K562 (cell line): Measurements from ENCODE around the gene SERTAD3. TPM values are rescaled to one million over a fixed set of nuclear protein-coding genes. Genes with fewer than 3 reads are reported as not detected.

ENCODE experiments used
- ATAC-seq: fragments of 200-7000 bp; cut with Tn5 transposase; 3 replicates; pipeline ENCODE4 v1.9.1; 2020; ENCODE audit warnings: moderate library complexity
- Bru-seq: library from RNA; stranded (reverse); fragments of 400-500 nt; gene quantifications from one replicate; lab custom pipeline; 2021; lab: Mats Ljungman, UMichigan
- BruChase-seq, 2 experiments: library from RNA; stranded (reverse); fragments of 400-500 nt; gene quantifications; one replicate each; lab custom pipeline; 2021; lab: Mats Ljungman, UMichigan
- BruUV-seq: library from RNA; stranded (reverse); fragments of 400-500 nt; replicated peaks from 2 replicates; lab custom pipeline; 2021; lab: Mats Ljungman, UMichigan
- CTCF ChIA-PET: fragments of 300-600 bp; formaldehyde crosslinking; extraction: SDS; loops from one replicate; lab custom pipeline; 2021; ENCODE audit warnings: low intra/inter-chr PET ratio; lab: Yijun Ruan, JAX
- POLR2A ChIA-PET: fragments of 300-600, 350-650 bp; sonication (Branson Sonifier 250); formaldehyde crosslinking; extraction: SDS; loops from one replicate; lab custom pipeline; 2021; ENCODE audit warnings: antibody characterized with exemption, inconsistent platforms; lab: Yijun Ruan, JAX
- DNase-seq, 4 experiments: peaks; one replicate each; pipeline versions ENCODE4 v3.0.0 to v3.0.0-alpha.2; 2011 to 2018; ENCODE audit warnings: low spot score in 3 of 4, mixed read lengths in 3 of 4; ENCODE audit errors: extremely low read depth in 1 of 4
- FAIRE-seq: peaks from 2 replicates; lab custom pipeline; 2011; peaks lifted over from hg19 to GRCh38; lab: Jason Lieb, UNC
- H2AFZ ChIP-seq: 2 replicates; pipeline ENCODE4 v1.6.0; 2011; ENCODE audit warnings: low read depth, low read length, control low read depth, inconsistent platforms
- H3K27ac ChIP-seq: fragments of 200-600 bp; 3 replicates; pipeline ENCODE4 v1.8.0; 2011; ENCODE audit warnings: low read depth, mild to moderate bottlenecking, control low read depth, inconsistent platforms, low read length, moderate library complexity, mixed read lengths; ENCODE audit errors: extremely low read depth
- H3K27me3 ChIP-seq, 2 experiments: fragments of 300-600 bp in 1 of 2; 2 replicates in 1 of 2; 3 replicates in 1 of 2; pipeline versions ENCODE4 v1.6.0 to v1.8.0; 2011; ENCODE audit warnings: inconsistent platforms in 2 of 2, low read length in 2 of 2, mild to moderate bottlenecking in 1 of 2, mixed read lengths in 1 of 2, moderate library complexity in 1 of 2; ENCODE audit not compliant: control insufficient read depth in 2 of 2, insufficient read depth in 2 of 2
- H3K36me3 ChIP-seq: fragments of 300-600 bp; 3 replicates; pipeline ENCODE4 v1.8.0; 2011; ENCODE audit warnings: mild to moderate bottlenecking, low read length, inconsistent platforms; ENCODE audit not compliant: control insufficient read depth, insufficient read depth
- H3K4me1 ChIP-seq, 2 experiments: fragments of 200-600 bp in 1 of 2; replicated peaks in 1 of 2; 2 replicates in 1 of 2; 3 replicates in 1 of 2; pipeline versions ENCODE4 v1.5.1 to v1.8.0; 2011; ENCODE audit warnings: inconsistent platforms in 2 of 2, low read length in 2 of 2, mild to moderate bottlenecking in 1 of 2, mixed read lengths in 1 of 2, moderate library complexity in 1 of 2; ENCODE audit not compliant: control insufficient read depth in 2 of 2, insufficient read depth in 2 of 2
- H3K4me2 ChIP-seq: 2 replicates; pipeline ENCODE4 v1.6.1; 2011; ENCODE audit warnings: low read length, control low read depth, inconsistent platforms, mixed read lengths; ENCODE audit not compliant: insufficient read depth
- H3K4me3 ChIP-seq: fragments of 200-600 bp; sonication (generic), shearing (Covaris generic); 2 replicates; pipeline ENCODE4 v1.5.1; 2016; ENCODE audit warnings: control low read depth, inconsistent platforms
- H3K79me2 ChIP-seq: fragments of 200-600 bp; 3 replicates; pipeline ENCODE4 v1.8.0; 2011; ENCODE audit warnings: low read length, inconsistent platforms; ENCODE audit not compliant: control insufficient read depth, insufficient read depth
- H3K9ac ChIP-seq, 2 experiments: 2 replicates each; pipeline versions ENCODE4 v1.6.0 to v1.6.1; 2011; ENCODE audit warnings: low read depth in 2 of 2, low read length in 2 of 2, control low read depth in 1 of 2, inconsistent platforms in 1 of 2, mild to moderate bottlenecking in 1 of 2, mixed read lengths in 1 of 2; ENCODE audit not compliant: insufficient read depth in 1 of 2
- H3K9me1 ChIP-seq: one replicate; pipeline ENCODE4 v1.6.0; 2011; ENCODE audit warnings: inconsistent platforms, mild to moderate bottlenecking, low read length, moderate library complexity; ENCODE audit not compliant: control insufficient read depth, insufficient read depth
- H3K9me3 ChIP-seq: replicated peaks from 2 replicates; pipeline ENCODE4 v1.5.1; 2011; ENCODE audit warnings: low read depth, low read length, inconsistent platforms; ENCODE audit not compliant: control insufficient read depth, insufficient read depth
- H4K20me1 ChIP-seq: replicated peaks from 2 replicates; pipeline ENCODE4 v1.6.1; 2011; ENCODE audit warnings: low read length, inconsistent platforms, mixed read lengths; ENCODE audit not compliant: control insufficient read depth, insufficient read depth
- KLF1 ChIP-seq: fragments of 450-650 bp; IDR thresholded peaks from 2 replicates; pipeline ENCODE4 v1.6.1; 2016; ENCODE audit warnings: missing genetic modification characterization, missing compliant biosample characterization
- MXI1 ChIP-seq: IDR thresholded peaks from 2 replicates; pipeline ENCODE4 v1.6.1; 2011; ENCODE audit warnings: low read depth, mild to moderate bottlenecking, improper control_type of control experiment, low read length
- SIN3B ChIP-seq: fragments of 450-650 bp; IDR thresholded peaks from 2 replicates; pipeline ENCODE4 v1.6.1; 2017; ENCODE audit warnings: low read depth, mild to moderate bottlenecking, moderate library complexity
- TOE1 ChIP-seq, 2 experiments: fragments of 450-650 bp in 1 of 2; sonication (generic) in 1 of 2; formaldehyde crosslinking in 1 of 2; IDR thresholded peaks; 2 replicates each; pipeline versions ENCODE4 v1.7.1 to v1.8.0; 2016 to 2022; ENCODE audit warnings: borderline replicate concordance in 2 of 2, mild to moderate bottlenecking in 2 of 2, antibody characterized with exemption in 1 of 2, inconsistent platforms in 1 of 2, low read depth in 1 of 2, missing genetic modification reagents in 1 of 2, moderate library complexity in 1 of 2
- U2AF2 ChIP-seq: fragments of 200-400 bp; formaldehyde crosslinking; optimal IDR thresholded peaks from 2 replicates; pipeline ENCODE3; 2017; ENCODE audit warnings: low read depth, mild to moderate bottlenecking, low read length
- ZBTB17 ChIP-seq: fragments of 450-650 bp; formaldehyde crosslinking; IDR thresholded peaks from 2 replicates; pipeline ENCODE4 v1.4.0; 2020; ENCODE audit warnings: mild to moderate bottlenecking
- ZNF41 ChIP-seq: fragments of 250-450 bp; sonication (Bioruptor Pico); conservative IDR thresholded peaks from 2 replicates; pipeline ENCODE4 v1.4.0; 2020; ENCODE audit warnings: mild to moderate bottlenecking
- ZSCAN32 ChIP-seq: fragments of 450-650 bp; formaldehyde crosslinking; IDR thresholded peaks from 2 replicates; pipeline ENCODE4 v1.4.0; 2020; ENCODE audit warnings: mild to moderate bottlenecking, moderate library complexity
- WGBS: fragments of 100-300 bp; shearing (Covaris generic); methylation state at CpG from one replicate; pipeline ENCODE4 v1.1.6; 2016; ENCODE audit warnings: low coverage, mixed read lengths; ENCODE audit not compliant: insufficient coverage; ENCODE audit errors: missing lambda C conversion rate; 5-methylcytosine and 5-hydroxymethylcytosine counted together
- in situ Hi-C: fragments of 300-500 bp; cut with MboI; formaldehyde crosslinking; loops from 4 replicates; pipeline ENCODE4 v1.15.0; 2018; ENCODE audit warnings: inconsistent platforms, mixed read lengths
- intact Hi-C: fragments of 100-400 bp; cut with micrococcal nuclease; formaldehyde crosslinking; loops from 2 replicates; pipeline ENCODE4 v1.14.2; 2022
- long read RNA-seq, 3 experiments: library from polyadenylated mRNA in 2 of 3; library from RNA in 1 of 3; unstranded in 2 of 3; stranded (forward) in 1 of 3; transcript quantifications; one replicate each; pipeline ENCODE4 v2.0.0, GENCODE V29; 2019 to 2022
- polyA minus RNA-seq, 3 experiments: library from RNA; depleted of rRNA, polyadenylated mRNA; stranded (reverse); fragments of >200 nt; gene quantifications; 2 replicates each; pipeline ENCODE4 v1.2.3, GENCODE V29; 2011
- polyA plus RNA-seq, 8 experiments: library from polyadenylated mRNA; depleted of rRNA in 4 of 8; stranded (reverse) in 5 of 8; unstranded in 3 of 8; fragments of >200 nt; fragmentation: Nextera tagmentation in 2 of 8; fragmentation: Illumina TruSeq in 1 of 8; extraction: Ambion mirVana in 2 of 8; extraction: Trizol in 1 of 8; gene quantifications; 2 replicates each; pipeline versions ENCODE4 v1.2.1 to v1.2.3, GENCODE V29; 2011 to 2014; ENCODE audit warnings: inconsistent platforms in 1 of 8, missing spikeins in 1 of 8
- total RNA-seq, 7 experiments: library from RNA; depleted of rRNA in 6 of 7; stranded (reverse); fragments of >200 nt in 6 of 7; fragmentation: Illumina TruSeq in 2 of 7; extraction: Trizol in 2 of 7; gene quantifications; 2 replicates each; pipeline versions ENCODE4 v1.2.1 to v1.2.3, GENCODE V29; 2011 to 2021; ENCODE audit warnings: low replicate concordance in 1 of 7
- TF ChIP-seq, protein P1 (sequence below), 2 experiments: fragments of 450-650 bp; IDR thresholded peaks; 2 replicates each; pipeline ENCODE4 v1.6.1; 2016
- TF ChIP-seq, protein P2 (sequence below): sonication (generic); formaldehyde crosslinking; IDR thresholded peaks from 2 replicates; pipeline ENCODE4 v1.8.0; 2023; ENCODE audit warnings: mild to moderate bottlenecking, missing genetic modification reagents

SERTAD3 gene, protein sequence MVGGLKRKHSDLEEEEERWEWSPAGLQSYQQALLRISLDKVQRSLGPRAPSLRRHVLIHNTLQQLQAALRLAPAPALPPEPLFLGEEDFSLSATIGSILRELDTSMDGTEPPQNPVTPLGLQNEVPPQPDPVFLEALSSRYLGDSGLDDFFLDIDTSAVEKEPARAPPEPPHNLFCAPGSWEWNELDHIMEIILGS
- total RNA-seq (2011; cell fraction: chromatin; rRNA removed; ENCODE audit: low replicate concordance): 16.7 and 27.2 TPM in 2 replicates
- total RNA-seq (2011; cell fraction: nucleolus; rRNA removed): 20.4 and 20.7 TPM in 2 replicates
- 24.9 and 26.9 TPM in 2 replicates for total RNA-seq (2011; cell fraction: nucleoplasm; rRNA removed)
- total RNA-seq (2014; rRNA removed) (17.5 and 19.3 TPM in 2 replicates), total RNA-seq (2014; rRNA removed; fragmentation: Illumina TruSeq; extraction: Trizol) (16.1 and 17.2 TPM in 2 replicates), total RNA-seq (2015; rRNA removed; fragmentation: Illumina TruSeq; extraction: Trizol) (21.6 and 27.7 TPM in 2 replicates), total RNA-seq (2021) (28.9 and 31.4 TPM in 2 replicates), polyA plus RNA-seq (2011; rRNA removed) (17.6 and 18.9 TPM in 2 replicates), polyA plus RNA-seq (2014; fragmentation: Illumina TruSeq; extraction: Trizol) (15.1 and 18.6 TPM in 2 replicates), polyA plus RNA-seq (2014; fragmentation: Nextera tagmentation; extraction: Ambion mirVana) (1 to 10 TPM; 5.4 to 5.9 TPM), polyA plus RNA-seq (2014; rRNA removed) (18.1 and 18.5 TPM in 2 replicates), polyA minus RNA-seq (2011; rRNA and poly(A)+ RNA removed) (18.4 and 23.4 TPM in 2 replicates), Bru-seq, nascent RNA (percentile 97 among the genes with signal in this experiment), BruChase-seq, experiment 1, labeled RNA remaining after a 2-hour chase (percentile 96 among the genes with signal in this experiment), BruChase-seq, experiment 2, labeled RNA remaining after a 6-hour chase (percentile 96 among the genes with signal in this experiment)
- 19.3 and 35.5 TPM in 2 replicates for polyA plus RNA-seq (2011; cell fraction: cytosol; rRNA removed)
- 17.8 and 23.4 TPM in 2 replicates for polyA plus RNA-seq (2011; cell fraction: nucleus; rRNA removed)
- polyA plus RNA-seq (2012): 20.7 and 22.0 TPM in 2 replicates
- 24.3 and 28.9 TPM in 2 replicates for polyA minus RNA-seq (2011; cell fraction: cytosol; rRNA and poly(A)+ RNA removed)
- polyA minus RNA-seq (2011; cell fraction: nucleus; rRNA and poly(A)+ RNA removed): 8.1 and 13.9 TPM in 2 replicates
- long read RNA-seq, experiment 1, transcript SERTAD3-201 (2 exons, 1,734 nt): major isoform, 49 of 64 reads
- long read RNA-seq, experiment 1, partial matches to known transcripts: 0 of 64 reads
- long read RNA-seq, experiment 1, other reads (novel, unspliced or antisense): 15 of 64 reads
- long read RNA-seq, experiment 2, transcript SERTAD3-201 (2 exons, 1,734 nt): major isoform, 24 of 29 reads
- long read RNA-seq, experiment 2, partial matches to known transcripts: 5 of 29 reads
- long read RNA-seq, experiment 2, other reads (novel, unspliced or antisense): 0 of 29 reads
- long read RNA-seq, experiment 3, transcript SERTAD3-201 (2 exons, 1,734 nt): major isoform, 22 of 23 reads
- long read RNA-seq, experiment 3, partial matches to known transcripts: 0 of 23 reads
- long read RNA-seq, experiment 3, other reads (novel, unspliced or antisense): 1 of 23 reads

DNA sequence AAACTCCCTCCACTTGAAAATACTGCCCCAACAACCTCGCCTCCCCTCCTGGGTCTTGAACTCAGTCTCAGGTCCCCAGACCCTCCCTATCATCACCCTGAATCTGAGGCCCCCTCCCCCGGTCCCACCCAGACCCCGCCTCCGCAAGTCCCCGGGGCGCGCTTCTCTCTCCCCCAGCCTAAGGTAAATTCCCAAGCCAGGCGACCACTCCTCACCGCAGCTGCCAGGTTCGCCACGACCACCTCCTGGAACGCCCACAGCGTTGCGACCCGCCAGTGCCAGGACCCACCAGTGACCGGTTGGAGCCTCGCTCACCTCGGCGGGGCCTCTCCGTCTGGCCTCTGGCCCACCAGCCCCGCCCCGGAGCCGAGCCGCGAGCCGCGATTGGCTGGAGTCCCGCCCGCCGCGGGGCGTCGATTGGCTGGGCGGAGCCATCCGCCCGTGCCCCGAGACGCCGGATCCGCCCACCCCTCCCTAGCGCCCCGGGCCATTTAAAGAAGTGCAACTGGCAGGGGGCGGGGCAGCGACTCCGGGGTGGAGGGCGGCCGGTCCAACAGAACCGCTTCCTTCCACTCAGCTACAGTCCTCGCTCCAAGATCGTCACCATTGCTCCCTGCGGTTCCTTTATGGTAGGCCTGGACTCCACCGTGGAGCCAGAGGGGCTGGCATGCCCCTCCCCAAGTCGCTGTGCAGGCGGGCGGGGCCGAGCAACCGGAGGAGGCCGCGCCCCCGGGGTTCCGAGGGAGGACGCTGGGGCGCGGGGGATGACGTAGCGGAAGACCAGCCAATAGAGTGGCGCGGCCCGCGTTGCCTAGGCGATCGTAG lies at the start of gene SERTAD3:
TSS of gene SERTAD3 (minus strand) at position 336 of the 825 bp plus-strand sequence. CDS start 2,255 bp downstream, outside the sequence.
- CTCF ChIA-PET: interaction anchor here (1.1 to 1.2 kb wide), 2 partner anchors 24 to 139 kb away, joined by 3 to 4 read pairs; no protein-coding TSS in a partner anchor
- TF ChIP-seq ZSCAN32 (no peak), U2AF2 (no peak), ZNF41 (no peak), ZBTB17 (CRISPR knock-in tag) (0 out of 2 replicates have a peak, but pooled peaks have one; percentile 7), KLF1 (tag) (peak; percentile 61; the same call in 1 of the 2 replicates), TOE1 (IDR thresholded peaks at IDR 0.05; ENCODE audit: borderline replicate concordance) (no peak), TOE1 (CRISPR knock-in tag; IDR thresholded peaks at IDR 0.05; ENCODE audit: borderline replicate concordance, low read depth) (no peak), MXI1 (peak; percentile 52; the same call in 1 of the 2 replicates), SIN3B (no peak; the same call in 1 of the 2 replicates)
- TF ChIP-seq, protein P1, sequence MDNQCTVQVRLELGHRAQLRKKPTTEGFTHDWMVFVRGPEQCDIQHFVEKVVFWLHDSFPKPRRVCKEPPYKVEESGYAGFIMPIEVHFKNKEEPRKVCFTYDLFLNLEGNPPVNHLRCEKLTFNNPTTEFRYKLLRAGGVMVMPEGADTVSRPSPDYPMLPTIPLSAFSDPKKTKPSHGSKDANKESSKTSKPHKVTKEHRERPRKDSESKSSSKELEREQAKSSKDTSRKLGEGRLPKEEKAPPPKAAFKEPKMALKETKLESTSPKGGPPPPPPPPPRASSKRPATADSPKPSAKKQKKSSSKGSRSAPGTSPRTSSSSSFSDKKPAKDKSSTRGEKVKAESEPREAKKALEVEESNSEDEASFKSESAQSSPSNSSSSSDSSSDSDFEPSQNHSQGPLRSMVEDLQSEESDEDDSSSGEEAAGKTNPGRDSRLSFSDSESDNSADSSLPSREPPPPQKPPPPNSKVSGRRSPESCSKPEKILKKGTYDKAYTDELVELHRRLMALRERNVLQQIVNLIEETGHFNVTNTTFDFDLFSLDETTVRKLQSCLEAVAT (IDR thresholded peaks at IDR 0.05): peak in 1 of 2 experiments; percentile 40; a peak in 1 of 4 replicates
- TF ChIP-seq, protein P2, sequence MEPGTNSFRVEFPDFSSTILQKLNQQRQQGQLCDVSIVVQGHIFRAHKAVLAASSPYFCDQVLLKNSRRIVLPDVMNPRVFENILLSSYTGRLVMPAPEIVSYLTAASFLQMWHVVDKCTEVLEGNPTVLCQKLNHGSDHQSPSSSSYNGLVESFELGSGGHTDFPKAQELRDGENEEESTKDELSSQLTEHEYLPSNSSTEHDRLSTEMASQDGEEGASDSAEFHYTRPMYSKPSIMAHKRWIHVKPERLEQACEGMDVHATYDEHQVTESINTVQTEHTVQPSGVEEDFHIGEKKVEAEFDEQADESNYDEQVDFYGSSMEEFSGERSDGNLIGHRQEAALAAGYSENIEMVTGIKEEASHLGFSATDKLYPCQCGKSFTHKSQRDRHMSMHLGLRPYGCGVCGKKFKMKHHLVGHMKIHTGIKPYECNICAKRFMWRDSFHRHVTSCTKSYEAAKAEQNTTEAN: 0 out of 2 replicates have a peak, but pooled peaks have one; percentile 50

More for the DNA sequence above, at the start of gene SERTAD3:
- POLR2A ChIA-PET: interaction anchor here (0.8 to 3.7 kb wide), 8 partner anchors 9 to 139 kb away, joined by 3 to 28 read pairs (median 6); partner anchors contain the start of genes BLVRB and SERTAD1
- H3K4me3 ChIP-seq: peak within 1 kb of the TSS; percentile 90
- FAIRE-seq (peak; percentile 76), ATAC-seq (peak; percentile 81), DNase-seq (peak; percentile 95 to 97 (median 96))
- peak within 1 kb of the TSS; percentile 89 for H3K4me2 ChIP-seq
- intact Hi-C loops (loop anchor here (1.0 to 5.0 kb wide), 4 partner anchors 23 to 139 kb away; partner anchors contain the start of genes C19orf47 and PLD3), in situ Hi-C loops (no loop called here)
- peaks cover 44% of the 10 kb centered on the region for H3K36me3 ChIP-seq
- H2AFZ ChIP-seq: peak within 1 kb of the TSS; percentile 100
- H3K79me2 ChIP-seq: peaks cover 38% of the 10 kb centered on the region
- no peaks in the 10 kb centered on the region for H3K9me3 ChIP-seq
- under 1% methylated on average over 46 of the region's 72 CpGs for WGBS
- H3K9me1 ChIP-seq: no peaks in the 10 kb centered on the region
- H3K27ac ChIP-seq: peak within 1 kb of the TSS; percentile 95
- H3K9ac ChIP-seq: peak within 1 kb of the TSS; percentile 92 to 94
- no TSS peak for BruUV-seq
- H3K4me1 ChIP-seq: peaks cover 24 to 29% of the 10 kb centered on the region in 2 experiments
- peaks cover 22% of the 10 kb centered on the region for H4K20me1 ChIP-seq
- no peaks in the 10 kb centered on the region for H3K27me3 ChIP-seq
